ENCODE results near the gene CPXM2.

The CPXM2 gene

GRCh38 chr10:123795196-123795780 is 96.3 kb downstream of the CPXM2 start:
- DNase-seq, result no peak

DNA sequence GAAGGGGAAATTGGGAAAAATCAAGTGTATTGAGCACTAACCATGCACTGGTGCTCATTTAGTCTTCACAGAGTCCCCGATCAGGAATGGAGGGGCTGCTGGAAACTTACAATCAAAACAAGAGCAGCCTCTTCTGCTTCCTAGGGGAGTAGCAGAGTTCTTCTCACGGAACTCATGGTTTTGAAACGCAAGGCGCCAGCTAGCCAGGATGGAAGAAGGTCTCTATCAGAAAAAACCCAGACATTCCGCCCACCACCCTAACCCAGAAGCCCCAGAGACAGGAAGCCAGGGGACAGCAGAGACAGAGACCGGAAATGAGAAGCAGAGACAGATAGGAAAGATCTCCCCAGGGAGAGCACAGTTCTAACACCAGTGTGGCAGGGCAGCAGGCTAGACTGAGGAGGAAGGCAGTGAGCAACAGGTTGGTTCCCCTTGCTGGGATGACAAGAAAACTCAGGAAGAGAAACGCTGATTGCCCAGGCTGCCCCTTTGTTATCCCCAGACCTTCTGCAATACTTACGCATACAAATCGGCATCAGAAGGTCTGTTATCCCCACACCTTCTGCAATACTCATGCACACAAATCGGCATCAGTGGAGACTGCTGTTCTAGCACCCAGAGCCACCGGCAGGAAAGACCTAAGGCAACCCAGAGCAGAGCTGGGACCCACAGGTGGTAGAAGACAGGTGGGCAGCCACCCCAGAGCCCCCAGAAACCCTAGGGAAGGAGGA is 99.2 kb downstream of the CPXM2 start:
- DNase-seq, result no peak

DNA sequence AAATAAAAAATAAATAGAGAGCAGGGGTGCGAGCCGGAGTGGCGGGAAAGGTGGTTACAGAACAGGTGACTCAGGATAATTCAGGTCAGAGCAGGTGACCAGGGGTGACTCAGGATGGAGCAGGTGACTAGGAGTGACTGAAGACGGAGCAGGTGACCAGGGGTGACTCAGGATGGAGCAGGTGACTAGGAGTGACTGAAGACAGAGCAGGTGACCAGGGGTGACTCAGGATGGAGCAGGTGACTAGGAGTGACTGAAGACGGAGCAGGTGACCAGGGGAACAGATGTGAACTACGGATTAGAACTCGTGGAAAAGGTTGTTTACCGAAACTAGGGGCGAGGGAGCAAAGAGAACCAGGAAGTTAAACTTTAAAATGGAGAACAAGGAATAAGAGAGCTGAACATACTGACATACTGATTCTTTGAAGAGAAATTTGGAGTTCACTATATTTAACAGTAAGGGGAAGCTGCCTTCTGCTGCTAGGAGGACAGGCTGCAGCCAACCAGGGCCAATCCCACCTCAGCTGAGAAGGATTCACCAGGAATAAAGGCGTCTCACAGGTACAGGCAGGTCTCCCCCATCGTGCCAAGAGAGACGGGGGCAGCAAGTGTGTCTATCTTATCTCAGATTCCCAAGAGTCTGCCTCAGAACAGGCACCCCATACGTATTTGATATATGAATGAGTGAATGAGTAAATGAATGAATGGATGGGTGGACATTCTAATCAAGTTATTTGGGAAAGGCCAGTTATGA is 101.3 kb downstream of the CPXM2 start:
- no peak for DNase-seq

DNA sequence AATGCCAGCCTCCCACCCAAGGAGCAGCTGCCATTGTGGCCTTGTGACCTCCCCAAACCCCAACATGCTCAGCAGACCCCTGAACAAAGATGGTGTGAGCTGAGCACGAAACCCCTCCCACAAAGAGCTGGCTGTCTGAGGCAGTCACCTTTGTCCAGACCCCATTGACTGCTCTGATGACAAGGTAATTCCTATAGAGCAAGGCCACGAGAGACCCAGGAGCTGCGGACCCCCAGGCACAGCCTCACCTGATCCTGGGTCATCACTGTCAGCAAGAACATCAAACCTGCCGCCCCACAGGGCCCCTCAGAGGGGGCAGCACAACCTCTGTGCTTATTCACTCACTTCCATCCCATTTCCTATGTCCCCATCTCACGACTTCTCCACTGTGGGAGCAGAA is 102.6 kb downstream of the CPXM2 start:
- no peak for DNase-seq

- DNase-seq, result no peak
Observed at GRCh38 chr10:123787566-123787965, 104.0 kb downstream of the CPXM2 start.

DNA sequence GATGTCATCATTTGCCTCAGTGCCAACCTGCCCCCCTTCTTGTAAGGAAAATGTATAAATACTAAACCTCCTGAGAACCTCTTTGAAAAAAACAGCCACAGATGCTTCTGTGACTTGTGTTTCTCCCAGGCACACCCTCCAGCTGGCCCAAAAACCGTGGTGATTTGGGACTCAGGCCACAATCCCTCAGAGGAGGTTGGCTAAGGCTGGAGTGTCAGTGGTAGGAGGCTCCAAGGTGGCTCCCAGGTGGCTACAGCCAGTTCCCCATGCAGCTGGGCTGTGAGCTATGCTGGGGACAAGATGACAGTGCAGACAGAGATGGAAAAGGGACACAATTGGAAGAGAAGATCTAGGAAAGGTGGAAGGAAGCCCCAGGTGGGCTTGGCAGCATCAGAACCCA is 104.7 kb downstream of the CPXM2 start:
- no peak for DNase-seq

DNA sequence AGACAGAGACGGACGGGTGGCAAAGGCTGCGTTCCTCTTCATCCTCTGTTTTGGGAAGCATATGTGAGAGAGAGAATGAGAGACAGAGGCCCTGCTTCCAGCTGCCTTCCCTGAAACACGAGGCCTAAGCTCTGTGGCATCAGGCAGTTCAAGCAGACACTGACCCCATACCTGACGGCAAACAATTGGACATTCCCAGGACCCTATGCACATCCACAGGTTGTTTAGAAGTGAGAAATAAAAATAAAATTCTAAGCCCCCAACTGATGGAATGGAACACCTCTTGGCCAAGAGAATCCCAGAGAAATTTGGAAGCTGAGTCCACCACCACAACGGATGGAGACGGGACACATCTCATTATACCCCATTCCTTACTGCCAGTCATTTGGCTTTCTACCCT is 105.3 kb downstream of the CPXM2 start:
- no peak for DNase-seq

DNA sequence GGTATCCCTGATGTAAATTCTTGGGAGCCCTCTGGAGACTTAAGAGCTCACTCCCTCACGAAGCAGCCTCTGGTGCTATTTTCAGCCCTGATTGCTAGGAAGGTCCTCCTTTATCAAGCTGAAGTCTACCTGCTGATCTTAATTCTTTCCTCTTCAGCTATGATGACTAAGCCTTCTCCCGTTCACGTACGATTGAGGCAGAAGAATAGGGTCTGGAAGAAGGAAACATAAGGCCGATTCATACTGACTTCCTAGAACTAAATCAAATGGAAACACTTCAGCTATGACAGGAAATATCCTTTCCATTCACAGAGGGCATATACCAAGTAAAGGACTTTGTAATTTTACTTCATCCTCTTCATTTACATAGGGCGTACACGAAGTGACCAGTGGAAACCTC is 107.0 kb downstream of the CPXM2 start:
- DNase-seq, result no peak

DNA sequence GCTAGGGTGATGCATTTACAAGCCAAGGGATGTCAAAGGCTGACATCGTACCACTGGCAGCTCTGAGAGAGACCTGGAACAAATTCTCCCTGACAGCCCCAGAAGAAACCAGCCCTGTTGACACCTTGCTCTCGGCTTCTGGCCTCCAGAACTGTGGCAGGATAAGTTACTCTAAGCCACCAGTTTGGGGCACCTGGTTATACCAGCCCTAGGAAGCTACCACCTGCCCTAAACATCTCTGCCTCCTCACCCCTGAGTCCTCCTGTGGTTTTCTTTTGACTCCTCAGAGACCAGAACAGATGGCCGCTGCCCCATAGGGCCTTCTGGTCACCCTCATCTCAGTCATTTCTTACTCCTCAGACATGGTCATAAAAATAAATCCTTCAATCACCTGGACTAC is 107.4 kb downstream of the CPXM2 start:
- no peak for DNase-seq

GRCh38 chr10:123783296-123783695 is 108.3 kb downstream of the CPXM2 start:
- DNase-seq, result no peak

- no peak for DNase-seq
Observed at GRCh38 chr10:123782549-123782948, 109.1 kb downstream of the CPXM2 start.

DNA sequence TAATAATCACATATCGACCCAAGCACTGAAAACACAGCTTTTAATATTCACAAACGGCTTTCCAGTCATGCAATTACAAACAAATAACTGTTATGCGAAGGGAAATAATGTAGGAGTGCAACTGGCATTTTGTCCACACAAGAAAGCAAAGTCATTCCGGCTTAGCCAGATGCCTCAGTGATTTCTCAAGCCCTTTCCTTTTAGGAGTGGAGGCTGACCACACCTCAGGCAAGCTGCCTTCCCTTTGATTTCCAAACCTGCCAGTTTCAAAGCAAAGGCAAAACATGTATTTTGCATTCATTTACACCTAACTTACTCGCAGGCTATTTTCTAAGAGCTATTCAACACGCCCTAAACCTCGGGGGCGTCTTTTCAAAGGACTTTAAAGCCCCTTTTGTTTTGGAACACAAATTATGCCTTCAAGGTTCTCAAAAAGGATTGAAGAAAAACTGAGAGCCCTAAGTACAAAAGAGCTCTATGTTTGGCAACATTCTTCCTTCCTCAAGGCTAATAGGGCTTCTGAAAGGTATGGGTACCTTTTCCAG is 109.6 kb downstream of the CPXM2 start:
- DNase-seq, result no peak

DNA sequence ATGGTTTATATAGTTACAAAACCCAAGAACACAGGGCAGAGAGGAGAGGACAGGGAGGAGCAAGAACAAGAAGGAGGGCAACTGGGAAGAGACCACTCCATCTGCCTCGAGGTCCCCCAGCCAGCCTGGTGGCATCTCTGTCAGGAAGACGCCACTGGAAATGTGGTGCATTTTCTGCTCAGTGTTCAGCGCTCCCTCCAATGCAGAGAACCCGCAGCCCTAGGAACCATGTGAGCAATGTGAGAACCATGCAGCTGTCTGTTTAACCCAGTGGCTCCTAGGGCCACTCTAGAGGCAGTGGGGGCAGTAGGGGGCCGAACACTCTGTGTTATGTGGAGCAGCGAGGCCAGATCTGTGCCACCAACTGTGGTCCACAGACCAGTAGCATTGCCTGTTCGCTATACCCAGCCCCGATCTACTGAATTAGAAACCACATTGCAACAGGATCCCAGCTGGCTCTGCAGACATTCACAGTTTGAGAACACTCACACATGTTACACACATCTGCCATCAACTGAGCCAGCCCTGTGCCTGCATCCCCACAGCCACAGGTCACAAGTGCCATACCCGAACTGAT is 110.2 kb downstream of the CPXM2 start:
- no peak for DNase-seq

DNA sequence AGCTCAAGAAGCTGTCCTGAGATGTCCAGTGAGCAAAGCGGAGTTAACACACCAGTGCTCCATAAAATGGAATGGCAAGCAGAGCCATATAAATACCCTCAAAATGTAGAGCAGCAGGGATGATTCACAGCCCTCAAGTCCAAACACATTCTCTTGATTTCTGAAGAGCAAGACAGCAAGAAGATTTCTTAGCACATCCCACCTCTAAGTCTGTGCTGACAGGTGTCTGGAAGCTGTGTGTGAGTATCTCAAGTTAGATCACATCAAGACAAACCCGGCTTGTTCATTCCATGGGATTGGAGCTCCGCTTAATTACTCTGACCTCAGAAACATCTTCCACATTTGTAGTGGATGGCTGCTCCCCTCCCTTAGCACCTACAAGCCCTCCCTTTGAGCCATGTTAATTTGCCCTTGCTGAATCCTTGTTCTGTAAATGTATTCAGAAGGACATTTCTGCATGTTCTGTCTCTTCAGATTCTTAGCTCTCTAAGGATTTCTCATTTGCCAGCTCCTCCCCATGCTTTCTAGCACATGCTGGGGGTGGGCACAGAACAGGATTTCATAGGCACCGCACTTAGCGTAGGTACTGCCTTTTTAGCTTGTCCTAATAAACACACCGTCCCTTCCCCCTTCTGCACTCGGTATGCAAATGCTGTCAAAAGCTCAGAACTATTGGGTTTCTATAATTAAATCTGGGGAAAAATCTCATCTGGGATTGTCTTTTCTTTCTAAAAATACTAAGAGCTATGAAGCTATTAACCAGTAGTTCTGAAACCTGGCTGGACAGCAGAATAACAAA is 112.7 kb downstream of the CPXM2 start:
- DNase-seq, result no peak

GRCh38 chr10:123777881-123778280 is 113.7 kb downstream of the CPXM2 start:
- no peak for DNase-seq

DNA sequence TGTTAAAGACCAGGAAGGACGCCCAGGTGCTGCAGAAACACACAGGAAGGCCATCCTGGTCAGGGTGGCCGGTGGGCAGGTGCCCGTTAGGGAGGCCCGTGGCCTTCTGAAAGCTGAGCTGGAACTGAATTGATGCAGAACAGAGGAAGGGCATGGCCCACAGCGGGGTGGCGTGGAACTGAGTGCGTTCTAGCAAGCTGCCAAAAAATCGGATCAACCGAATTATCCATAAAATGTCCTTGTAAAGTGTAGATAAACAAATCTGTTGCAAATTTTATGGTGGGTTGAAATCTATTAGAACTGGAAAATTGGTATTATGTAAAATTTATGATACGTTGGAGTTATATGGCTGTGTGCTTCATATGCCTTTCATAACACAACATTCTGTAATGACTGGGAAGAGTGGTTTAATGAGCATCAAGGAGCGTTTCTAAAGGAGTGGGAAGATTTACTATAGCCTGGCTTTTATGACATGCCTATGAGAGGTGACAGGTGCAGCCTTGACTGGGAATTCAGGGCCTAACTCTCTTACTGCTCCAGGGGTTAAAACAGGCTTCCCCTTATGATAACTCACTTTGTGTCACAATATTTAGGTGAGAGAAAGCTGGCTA is 117.4 kb downstream of the CPXM2 start:
- no peak for DNase-seq

- DNase-seq, result no peak
Observed at GRCh38 chr10:123772645-123773508, 118.7 kb downstream of the CPXM2 start.

DNA sequence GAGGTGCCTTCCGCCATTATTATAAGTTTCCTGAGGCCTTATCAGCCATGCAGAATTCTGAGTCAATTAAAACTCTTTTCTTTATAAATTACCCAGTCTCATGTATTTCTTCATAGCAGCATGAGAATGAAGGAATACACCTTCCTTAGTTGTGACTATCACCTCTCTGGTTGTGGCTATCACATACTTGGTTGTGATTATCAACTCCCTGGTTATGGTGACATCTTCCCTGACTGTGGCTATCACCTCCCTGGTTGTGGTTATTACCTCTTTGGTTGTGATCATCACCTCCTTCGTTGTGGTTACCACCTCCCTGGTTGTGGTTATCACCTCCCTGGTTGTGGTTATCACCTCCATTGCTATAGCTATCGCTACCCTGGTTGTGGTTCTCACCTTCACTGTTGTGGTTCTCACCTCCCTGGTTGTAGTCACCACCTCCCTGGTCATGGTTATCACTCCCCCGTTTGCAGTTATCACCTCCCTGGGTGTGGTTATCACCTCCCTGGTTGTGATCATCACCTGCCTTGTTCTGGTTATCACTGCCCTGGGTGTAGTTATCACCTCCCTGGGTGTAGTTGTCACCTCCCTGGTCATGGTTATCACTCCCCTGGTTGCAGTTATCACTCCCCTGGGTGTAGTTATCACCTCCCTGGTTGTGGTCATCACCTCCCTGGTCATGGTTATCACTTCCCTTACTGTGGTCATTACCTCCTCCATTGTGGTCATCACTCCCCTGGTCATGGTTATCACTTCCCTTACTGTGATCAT is 119.5 kb downstream of the CPXM2 start:
- DNase-seq, result no peak

- no peak for DNase-seq
Observed at GRCh38 chr10:123769647-123770046, 122.0 kb downstream of the CPXM2 start.

DNA sequence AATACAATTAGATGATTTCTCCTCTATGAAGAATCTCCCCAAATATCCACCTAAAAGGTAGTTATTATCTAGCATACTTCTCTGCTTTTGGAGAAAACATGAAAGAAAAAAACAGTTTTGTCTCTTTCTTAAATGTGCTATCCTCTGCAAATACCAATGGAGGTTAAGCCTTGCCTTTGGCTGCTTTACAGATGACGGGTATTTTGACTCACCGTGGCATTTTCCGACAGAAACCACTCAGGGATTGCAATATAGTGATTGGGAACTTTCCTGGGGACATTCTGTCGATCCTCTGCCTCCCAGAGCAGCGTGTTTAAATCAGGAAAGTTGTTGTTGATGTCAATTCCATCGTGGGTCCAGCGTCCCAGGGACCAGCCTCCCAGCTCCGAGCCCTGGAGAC is 124.8 kb downstream of the CPXM2 start:
- DNase-seq, result no peak

Data from NCI-H226 (cell line).